HepG2 (cell line): Measurements from ENCODE around the gene SMURF1. TPM values are rescaled to one million over a fixed set of nuclear protein-coding genes. Genes with fewer than 3 reads are reported as not detected.
A peak's percentile ranks its signal among the peaks of the same experiment; 100 is the strongest.

Experiments
- CENPT ChIP-seq: sonication (generic); formaldehyde crosslinking; IDR thresholded peaks from 2 replicates; pipeline ENCODE4 v1.8.0; 2022; ENCODE audit warnings: low read depth, mild to moderate bottlenecking, moderate library complexity, missing genetic modification reagents
- EZH2 ChIP-seq: conservative IDR thresholded peaks from 2 replicates; pipeline ENCODE4 v1.6.1; 2012; ENCODE audit warnings: mild to moderate bottlenecking, low read depth, low read length, moderate library complexity
- FIP1L1 ChIP-seq: fragments of 200-400 bp; formaldehyde crosslinking; IDR thresholded peaks from 2 replicates; pipeline ENCODE4 v1.6.1; 2018; ENCODE audit warnings: low read depth, mild to moderate bottlenecking, low read length, moderate library complexity, borderline replicate concordance; ENCODE audit not compliant: insufficient read depth
- JUND ChIP-seq: sonication (generic); formaldehyde crosslinking; IDR thresholded peaks from 2 replicates; pipeline ENCODE4 v1.8.0; 2022; ENCODE audit warnings: mild to moderate bottlenecking, missing genetic modification reagents
- MIER2 ChIP-seq: IDR thresholded peaks from 2 replicates; pipeline ENCODE4 v1.6.1; 2016; ENCODE audit warnings: missing biosample characterization, missing genetic modification reagents
- RARA ChIP-seq: IDR thresholded peaks from 2 replicates; pipeline ENCODE4 v1.6.1; 2016; ENCODE audit warnings: missing genetic modification reagents, missing compliant biosample characterization
- SRF ChIP-seq: IDR thresholded peaks from 2 replicates; pipeline ENCODE4 v1.6.1; 2011; ENCODE audit warnings: mild to moderate bottlenecking, low read depth, low read length, moderate library complexity
- ZFP41 ChIP-seq: sonication (generic); formaldehyde crosslinking; IDR thresholded peaks from 2 replicates; pipeline ENCODE4 v1.4.0; 2020; ENCODE audit warnings: mild to moderate bottlenecking, missing genetic modification reagents, borderline replicate concordance
- ZFP62 ChIP-seq: sonication (generic); formaldehyde crosslinking; IDR thresholded peaks from 2 replicates; pipeline ENCODE4 v1.4.0; 2020; ENCODE audit warnings: missing genetic modification reagents
- ZFP82 ChIP-seq: sonication (generic); formaldehyde crosslinking; IDR thresholded peaks from 2 replicates; pipeline ENCODE4 v1.5.1; 2020; ENCODE audit warnings: mild to moderate bottlenecking, missing genetic modification reagents, borderline replicate concordance
- ZNF451 ChIP-seq: sonication (generic); formaldehyde crosslinking; IDR thresholded peaks from 2 replicates; pipeline ENCODE4 v1.5.0; 2020; ENCODE audit warnings: mild to moderate bottlenecking, missing genetic modification reagents
- ZNF563 ChIP-seq: sonication (generic); formaldehyde crosslinking; IDR thresholded peaks from 2 replicates; pipeline ENCODE4 v1.8.0; 2022; ENCODE audit warnings: mild to moderate bottlenecking, moderate library complexity, missing genetic modification reagents
- ZNF724P ChIP-seq: sonication (generic); formaldehyde crosslinking; IDR thresholded peaks from 2 replicates; pipeline ENCODE4 v1.8.0; 2022; ENCODE audit warnings: missing genetic modification reagents, borderline replicate concordance
- ZNF816 ChIP-seq: sonication (generic); formaldehyde crosslinking; IDR thresholded peaks from 2 replicates; pipeline ENCODE4 v1.8.0; 2022; ENCODE audit warnings: missing genetic modification reagents, mild to moderate bottlenecking, borderline replicate concordance
- ZSCAN30 ChIP-seq: sonication (generic); formaldehyde crosslinking; IDR thresholded peaks from 2 replicates; pipeline ENCODE4 v1.5.0; 2020; ENCODE audit warnings: mild to moderate bottlenecking, missing genetic modification reagents
- polyA plus RNA-seq, 8 experiments: library from polyadenylated mRNA; depleted of rRNA in 3 of 8; stranded (reverse) in 7 of 8; unstranded in 1 of 8; fragments of >200 nt; fragmentation: Illumina TruSeq in 4 of 8; extraction: Trizol in 4 of 8; gene quantifications; 2 replicates each; pipeline versions ENCODE4 v1.2.1 to v1.2.3, GENCODE V29; 2011 to 2016; ENCODE audit warnings: low read depth in 4 of 8, missing spikeins in 1 of 8, mixed read lengths in 1 of 8; ENCODE audit not compliant: insufficient read depth in 1 of 8
- total RNA-seq, 5 experiments: library from RNA; depleted of rRNA; stranded (reverse); fragments of >200 nt; fragmentation: Illumina TruSeq; extraction: Trizol; gene quantifications; 2 replicates each; pipeline ENCODE4 v1.2.3, GENCODE V29; 2016; ENCODE audit warnings: low read depth in 1 of 5
- TF ChIP-seq, protein P1 (sequence below): sonication (generic); formaldehyde crosslinking; IDR thresholded peaks from 2 replicates; pipeline ENCODE4; 2020; ENCODE audit warnings: missing genetic modification reagents, mild to moderate bottlenecking, borderline replicate concordance
- TF ChIP-seq, protein P2 (sequence below): sonication (generic); formaldehyde crosslinking; IDR thresholded peaks from 2 replicates; pipeline ENCODE4 v1.4.0; 2020; ENCODE audit warnings: missing genetic modification reagents
- TF ChIP-seq, protein P3 (sequence below): sonication (generic); formaldehyde crosslinking; IDR thresholded peaks from 2 replicates; pipeline ENCODE4 v1.4.0; 2020; ENCODE audit warnings: missing genetic modification reagents
- TF ChIP-seq, protein P4 (sequence below): sonication (generic); formaldehyde crosslinking; IDR thresholded peaks from 2 replicates; pipeline ENCODE4 v1.5.0; 2020; ENCODE audit warnings: missing genetic modification reagents
- TF ChIP-seq, protein P5 (sequence below): sonication (generic); formaldehyde crosslinking; IDR thresholded peaks from 2 replicates; pipeline ENCODE4 v1.8.1; 2023; ENCODE audit warnings: mild to moderate bottlenecking, missing genetic modification reagents
- TF ChIP-seq, protein P6 (sequence below): sonication (generic); formaldehyde crosslinking; IDR thresholded peaks from 2 replicates; pipeline ENCODE4 v1.4.0; 2020; ENCODE audit warnings: mild to moderate bottlenecking, missing genetic modification reagents

The SMURF1 gene
- total and polyA plus RNA-seq, 2 of the 13 experiments (the other 11 are each of a cell fraction or from before 2014, with no cell fraction given): 8.3 to 11.1 TPM

DNA sequence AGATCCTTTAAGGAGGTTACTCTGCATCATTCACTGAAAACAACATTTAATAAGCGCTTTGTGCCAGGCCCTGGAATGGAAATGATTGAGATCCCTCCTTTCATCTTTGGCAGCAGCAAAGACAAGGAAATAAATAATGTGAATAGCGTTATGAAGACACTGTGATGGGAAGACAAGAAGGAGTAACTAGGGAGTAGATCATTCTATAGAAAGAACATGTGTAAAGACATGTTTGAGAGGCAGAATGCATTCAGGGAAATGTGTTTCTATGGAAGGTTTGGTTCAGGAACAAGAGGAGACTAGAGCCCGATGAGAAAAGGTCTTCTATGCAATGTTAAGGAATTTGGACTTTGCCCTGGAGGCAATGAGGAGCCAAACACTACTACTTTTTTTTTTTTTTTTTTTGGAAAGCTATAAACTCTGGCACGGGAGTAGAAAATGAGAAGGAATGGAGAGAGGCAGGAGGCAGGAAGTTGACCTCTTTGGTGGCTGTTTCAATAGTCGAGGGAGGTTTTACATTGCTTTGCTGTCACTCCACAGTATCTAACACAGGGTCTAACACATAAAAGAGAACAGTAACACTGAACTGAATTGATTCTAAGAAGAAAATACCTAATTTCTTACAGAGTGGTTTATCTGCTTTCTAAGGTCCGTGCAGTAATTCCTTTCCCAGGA lies 44.9 kb downstream of the SMURF1 start (continued):
- TF ChIP-seq EZH2 (no peak), SRF (no peak), ZSCAN30 (CRISPR knock-in tag) (no peak), ZNF724P (CRISPR knock-in tag) (no peak), MIER2 (CRISPR knock-in tag) (no peak; the same call in 1 of the 2 replicates), ZNF563 (CRISPR knock-in tag) (no peak), ZNF816 (CRISPR knock-in tag) (peak; percentile 78; the same call in 1 of the 2 replicates), FIP1L1 (no peak), CENPT (no peak), RARA (CRISPR knock-in tag) (no peak), ZFP41 (CRISPR knock-in tag) (no peak), ZNF451 (CRISPR knock-in tag) (no peak), ZFP62 (CRISPR knock-in tag) (no peak), JUND (CRISPR knock-in tag) (no peak), ZFP82 (CRISPR knock-in tag) (no peak)
- TF ChIP-seq, protein P1, sequence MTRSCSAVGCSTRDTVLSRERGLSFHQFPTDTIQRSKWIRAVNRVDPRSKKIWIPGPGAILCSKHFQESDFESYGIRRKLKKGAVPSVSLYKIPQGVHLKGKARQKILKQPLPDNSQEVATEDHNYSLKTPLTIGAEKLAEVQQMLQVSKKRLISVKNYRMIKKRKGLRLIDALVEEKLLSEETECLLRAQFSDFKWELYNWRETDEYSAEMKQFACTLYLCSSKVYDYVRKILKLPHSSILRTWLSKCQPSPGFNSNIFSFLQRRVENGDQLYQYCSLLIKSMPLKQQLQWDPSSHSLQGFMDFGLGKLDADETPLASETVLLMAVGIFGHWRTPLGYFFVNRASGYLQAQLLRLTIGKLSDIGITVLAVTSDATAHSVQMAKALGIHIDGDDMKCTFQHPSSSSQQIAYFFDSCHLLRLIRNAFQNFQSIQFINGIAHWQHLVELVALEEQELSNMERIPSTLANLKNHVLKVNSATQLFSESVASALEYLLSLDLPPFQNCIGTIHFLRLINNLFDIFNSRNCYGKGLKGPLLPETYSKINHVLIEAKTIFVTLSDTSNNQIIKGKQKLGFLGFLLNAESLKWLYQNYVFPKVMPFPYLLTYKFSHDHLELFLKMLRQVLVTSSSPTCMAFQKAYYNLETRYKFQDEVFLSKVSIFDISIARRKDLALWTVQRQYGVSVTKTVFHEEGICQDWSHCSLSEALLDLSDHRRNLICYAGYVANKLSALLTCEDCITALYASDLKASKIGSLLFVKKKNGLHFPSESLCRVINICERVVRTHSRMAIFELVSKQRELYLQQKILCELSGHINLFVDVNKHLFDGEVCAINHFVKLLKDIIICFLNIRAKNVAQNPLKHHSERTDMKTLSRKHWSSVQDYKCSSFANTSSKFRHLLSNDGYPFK (CRISPR knock-in tag): no peak
- TF ChIP-seq, protein P2, sequence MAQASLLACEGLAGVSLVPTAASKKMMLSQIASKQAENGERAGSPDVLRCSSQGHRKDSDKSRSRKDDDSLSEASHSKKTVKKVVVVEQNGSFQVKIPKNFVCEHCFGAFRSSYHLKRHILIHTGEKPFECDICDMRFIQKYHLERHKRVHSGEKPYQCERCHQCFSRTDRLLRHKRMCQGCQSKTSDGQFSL (CRISPR knock-in tag): no peak
- TF ChIP-seq, protein P3, sequence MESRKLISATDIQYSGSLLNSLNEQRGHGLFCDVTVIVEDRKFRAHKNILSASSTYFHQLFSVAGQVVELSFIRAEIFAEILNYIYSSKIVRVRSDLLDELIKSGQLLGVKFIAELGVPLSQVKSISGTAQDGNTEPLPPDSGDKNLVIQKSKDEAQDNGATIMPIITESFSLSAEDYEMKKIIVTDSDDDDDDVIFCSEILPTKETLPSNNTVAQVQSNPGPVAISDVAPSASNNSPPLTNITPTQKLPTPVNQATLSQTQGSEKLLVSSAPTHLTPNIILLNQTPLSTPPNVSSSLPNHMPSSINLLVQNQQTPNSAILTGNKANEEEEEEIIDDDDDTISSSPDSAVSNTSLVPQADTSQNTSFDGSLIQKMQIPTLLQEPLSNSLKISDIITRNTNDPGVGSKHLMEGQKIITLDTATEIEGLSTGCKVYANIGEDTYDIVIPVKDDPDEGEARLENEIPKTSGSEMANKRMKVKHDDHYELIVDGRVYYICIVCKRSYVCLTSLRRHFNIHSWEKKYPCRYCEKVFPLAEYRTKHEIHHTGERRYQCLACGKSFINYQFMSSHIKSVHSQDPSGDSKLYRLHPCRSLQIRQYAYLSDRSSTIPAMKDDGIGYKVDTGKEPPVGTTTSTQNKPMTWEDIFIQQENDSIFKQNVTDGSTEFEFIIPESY: no peak
- TF ChIP-seq, protein P4, sequence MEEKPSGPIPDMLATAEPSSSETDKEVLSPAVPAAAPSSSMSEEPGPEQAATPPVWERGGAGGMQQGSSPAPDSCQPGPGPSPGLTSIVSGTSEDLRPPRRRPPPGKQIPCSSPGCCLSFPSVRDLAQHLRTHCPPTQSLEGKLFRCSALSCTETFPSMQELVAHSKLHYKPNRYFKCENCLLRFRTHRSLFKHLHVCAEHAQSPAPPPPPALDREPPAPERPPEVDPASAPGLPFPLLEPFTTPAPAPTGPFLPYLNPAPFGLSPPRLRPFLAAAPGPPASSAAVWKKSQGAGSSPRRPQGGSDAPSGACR (CRISPR knock-in tag): no peak
- TF ChIP-seq, protein P5, sequence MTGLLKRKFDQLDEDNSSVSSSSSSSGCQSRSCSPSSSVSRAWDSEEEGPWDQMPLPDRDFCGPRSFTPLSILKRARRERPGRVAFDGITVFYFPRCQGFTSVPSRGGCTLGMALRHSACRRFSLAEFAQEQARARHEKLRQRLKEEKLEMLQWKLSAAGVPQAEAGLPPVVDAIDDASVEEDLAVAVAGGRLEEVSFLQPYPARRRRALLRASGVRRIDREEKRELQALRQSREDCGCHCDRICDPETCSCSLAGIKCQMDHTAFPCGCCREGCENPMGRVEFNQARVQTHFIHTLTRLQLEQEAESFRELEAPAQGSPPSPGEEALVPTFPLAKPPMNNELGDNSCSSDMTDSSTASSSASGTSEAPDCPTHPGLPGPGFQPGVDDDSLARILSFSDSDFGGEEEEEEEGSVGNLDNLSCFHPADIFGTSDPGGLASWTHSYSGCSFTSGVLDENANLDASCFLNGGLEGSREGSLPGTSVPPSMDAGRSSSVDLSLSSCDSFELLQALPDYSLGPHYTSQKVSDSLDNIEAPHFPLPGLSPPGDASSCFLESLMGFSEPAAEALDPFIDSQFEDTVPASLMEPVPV (CRISPR knock-in tag): peak; percentile 31; the same call in 1 of the 2 replicates
- TF ChIP-seq, protein P6, sequence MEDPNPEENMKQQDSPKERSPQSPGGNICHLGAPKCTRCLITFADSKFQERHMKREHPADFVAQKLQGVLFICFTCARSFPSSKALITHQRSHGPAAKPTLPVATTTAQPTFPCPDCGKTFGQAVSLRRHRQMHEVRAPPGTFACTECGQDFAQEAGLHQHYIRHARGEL (CRISPR knock-in tag): no peak
